ENCODE results near the gene ABCA13.

ABCA13 gene

DNA sequence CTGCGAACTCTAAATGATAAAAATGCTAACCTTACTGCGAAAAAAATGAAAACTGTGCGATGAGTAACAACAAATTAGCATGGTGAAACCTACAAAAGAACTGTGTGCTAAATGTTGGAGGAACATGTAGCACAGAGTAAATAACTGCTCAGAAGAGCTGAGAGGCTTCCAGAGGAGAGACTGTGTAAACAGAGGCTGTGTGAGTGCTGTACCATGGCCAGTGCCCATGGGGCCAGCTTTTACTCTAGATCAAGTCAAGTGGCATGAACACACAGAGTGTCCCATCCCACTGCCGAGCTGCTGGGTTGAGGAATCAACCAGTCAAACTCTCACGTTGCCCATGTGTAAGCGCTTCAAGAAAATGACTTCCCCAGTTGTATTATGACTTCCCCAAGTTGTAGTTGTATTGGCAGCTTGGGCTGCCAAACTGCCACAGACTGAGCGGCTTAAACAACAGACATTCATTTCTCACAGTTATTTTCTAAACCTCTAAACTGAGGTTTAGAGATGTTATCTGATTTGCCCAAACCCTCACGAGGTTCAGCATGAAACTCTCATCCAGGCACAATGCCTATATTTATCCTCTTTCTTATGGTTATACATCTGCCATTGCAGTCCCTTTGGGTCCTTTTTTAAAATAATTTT is 270.7 kb downstream of the ABCA13 start:
- DNase-seq, result no peak

DNA sequence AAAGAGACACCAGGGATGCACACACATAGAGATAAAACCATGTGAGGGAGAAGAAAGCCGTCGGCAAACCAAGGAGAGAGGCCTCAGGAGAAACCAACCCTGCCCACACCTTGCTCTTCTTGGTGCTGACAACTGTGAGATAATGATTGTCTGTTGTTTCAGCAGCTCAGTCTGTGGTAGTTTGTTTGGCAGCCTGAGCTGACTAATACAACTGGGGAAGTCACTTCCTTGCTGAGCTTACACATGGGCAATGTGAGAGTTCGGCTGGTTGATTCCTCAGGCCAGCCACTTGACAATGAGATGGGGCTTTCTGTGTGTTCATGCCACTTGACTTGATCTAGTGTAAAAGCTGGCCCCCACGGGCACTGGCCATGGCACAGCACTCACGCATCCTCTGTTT is 271.8 kb downstream of the ABCA13 start:
- DNase-seq, result no peak

DNA sequence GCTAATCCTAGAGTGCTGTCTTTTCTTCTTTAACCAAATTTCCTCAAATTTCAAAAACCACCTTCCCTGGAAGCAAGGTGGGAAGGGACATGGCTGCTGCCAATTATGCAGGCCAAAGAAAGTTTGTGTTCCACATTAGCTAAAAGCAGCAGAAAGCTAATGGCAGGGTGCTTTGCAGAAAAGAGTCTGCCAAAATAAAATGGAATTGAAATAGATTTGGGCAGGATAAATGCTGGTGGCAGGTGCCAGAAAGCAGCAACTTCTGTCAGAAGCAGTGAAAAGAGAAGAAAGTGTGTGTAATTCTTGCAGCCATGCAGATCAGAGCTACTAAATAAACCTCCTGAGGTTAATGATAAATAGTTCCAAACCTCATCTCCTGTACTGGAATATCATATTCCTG is 275.5 kb downstream of the ABCA13 start:
- no peak for DNase-seq

DNA sequence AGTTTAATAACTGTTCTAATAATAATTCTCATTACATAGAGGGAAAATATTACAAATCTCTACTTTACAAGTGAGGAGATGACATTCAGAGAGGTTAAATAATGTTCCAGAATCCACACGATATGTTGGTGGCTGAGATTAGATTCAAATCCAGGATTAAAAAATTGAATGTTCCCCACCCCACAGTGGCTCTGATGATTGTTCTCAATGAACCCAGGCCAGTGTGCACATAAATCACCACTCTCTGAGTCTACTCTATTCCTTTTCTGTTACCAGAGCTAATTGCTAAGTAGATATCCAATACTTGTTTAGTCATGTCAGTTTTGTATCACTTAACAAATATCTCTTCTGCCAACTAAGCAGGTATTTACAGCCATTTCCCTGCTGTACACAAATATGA is 281.0 kb downstream of the ABCA13 start:
- DNase-seq, result no peak

DNA sequence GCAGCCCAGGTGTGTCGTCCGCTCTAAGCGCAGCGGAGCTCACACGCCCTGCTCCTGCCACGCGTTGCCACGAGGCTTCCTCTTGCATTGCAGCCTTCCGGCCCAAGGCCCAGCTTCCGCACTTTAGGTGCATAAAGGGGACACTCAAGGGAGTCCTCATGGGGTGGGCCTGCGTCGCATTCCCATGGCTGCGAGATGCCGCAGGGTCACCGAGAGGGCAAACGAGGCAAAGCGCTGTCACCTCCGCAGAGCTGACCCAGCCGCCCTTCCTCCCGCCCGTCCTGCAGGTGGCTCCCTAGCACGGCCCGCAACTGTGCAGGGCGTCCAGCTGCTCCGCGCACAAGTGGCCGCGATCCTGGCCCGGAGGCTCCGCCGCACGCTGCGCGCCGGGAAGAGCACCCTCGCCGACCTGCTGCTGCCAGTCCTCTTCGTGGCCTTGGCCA is 283.5 kb downstream of the ABCA13 start:
- DNase-seq, result no peak

DNA sequence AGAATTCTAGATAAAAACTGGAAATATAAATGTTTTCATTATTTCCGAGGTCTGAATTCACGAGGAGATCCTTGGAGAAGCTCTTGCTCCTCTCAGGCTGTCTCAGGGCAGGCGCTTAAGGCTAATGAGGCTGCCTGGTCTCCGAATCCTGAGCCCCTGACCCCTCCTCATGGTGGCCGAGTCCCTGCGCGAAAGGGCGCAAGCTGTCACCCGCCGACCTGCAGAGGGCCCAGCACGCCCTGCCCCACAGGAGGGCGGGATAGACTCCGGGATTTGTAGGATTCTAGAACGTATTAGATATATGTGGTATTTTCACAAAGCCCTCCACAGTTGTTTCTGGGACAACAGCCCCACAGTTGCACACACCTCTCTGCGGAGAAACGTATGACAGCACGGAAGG is 284.1 kb downstream of the ABCA13 start:
- DNase-seq, result no peak

DNA sequence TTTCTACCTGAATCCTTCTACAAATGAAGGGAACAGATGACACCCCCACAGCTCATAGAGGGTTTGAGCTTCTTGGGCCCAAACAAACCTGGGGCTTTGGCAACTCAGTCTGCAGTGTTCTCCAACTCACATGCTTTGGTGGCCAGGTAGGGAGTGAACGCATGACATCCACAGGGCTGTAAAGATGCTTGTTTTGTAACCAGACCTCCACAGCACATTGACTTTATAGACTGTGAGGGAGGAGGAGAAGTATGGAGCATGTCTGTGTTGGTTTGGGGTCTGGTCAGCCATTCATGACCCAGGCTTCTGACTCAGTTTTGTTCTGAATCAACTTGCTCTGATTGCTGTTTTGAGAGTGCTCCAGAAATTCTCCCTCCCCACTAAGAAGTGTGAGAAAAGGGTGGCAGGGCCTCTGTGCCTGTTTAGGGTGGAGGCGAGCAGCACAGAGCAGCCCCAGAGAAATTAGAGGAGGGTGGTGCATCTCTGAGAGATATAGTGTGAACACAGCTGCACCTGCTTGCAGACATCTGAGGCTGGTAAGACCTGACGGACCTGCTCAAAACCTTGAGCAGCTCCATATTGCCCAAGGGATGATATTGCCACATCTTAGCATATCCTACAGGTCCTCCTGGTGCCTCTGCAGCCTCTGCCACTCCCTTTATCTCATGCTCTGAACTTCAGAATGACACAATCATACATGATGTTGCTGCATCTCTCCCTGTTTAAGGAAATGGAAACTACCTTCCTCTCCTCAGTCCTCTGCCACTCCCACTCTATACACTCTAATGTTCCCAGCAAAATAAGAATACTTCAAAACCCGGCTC is 287.7 kb downstream of the ABCA13 start:
- DNase-seq, result no peak

DNA sequence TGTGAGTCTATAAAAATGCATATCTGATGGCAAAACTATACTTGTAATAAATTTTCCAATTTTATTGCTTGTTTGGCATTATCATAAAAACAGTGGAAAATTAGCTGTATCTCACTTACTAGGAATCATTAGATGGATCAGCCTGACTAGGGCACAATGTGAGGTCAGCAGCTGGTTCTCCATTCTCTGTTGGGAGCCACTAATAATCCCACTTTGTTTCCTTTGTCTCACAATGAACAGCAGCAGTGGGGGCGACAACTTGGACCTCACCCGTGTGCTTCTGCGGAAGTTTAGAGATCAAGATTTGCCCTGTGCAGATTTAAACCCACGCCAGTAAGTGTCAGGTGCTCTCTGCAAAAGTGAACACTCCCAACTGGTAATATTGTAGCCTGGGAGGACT is 295.5 kb downstream of the ABCA13 start:
- DNase-seq, result no peak

DNA sequence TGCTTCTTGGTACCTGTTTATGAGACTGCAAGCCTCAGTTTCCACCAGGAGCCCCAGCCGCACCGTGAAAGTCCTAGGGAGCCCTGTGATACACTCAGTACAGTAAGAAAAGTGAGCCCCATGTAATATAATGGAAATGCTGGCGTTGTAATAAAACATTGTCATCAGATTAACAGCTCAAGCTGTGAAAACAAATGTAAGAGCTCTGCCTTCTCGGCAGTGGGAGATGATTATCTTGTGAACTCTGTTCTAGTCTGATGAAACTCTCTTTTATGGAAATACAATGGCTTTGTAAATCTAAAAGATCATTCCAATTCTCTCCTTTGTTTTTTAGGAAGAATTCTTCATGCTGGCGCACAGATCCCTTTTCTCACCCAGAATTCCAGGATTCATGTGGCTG is 299.9 kb downstream of the ABCA13 start:
- no peak for DNase-seq

DNA sequence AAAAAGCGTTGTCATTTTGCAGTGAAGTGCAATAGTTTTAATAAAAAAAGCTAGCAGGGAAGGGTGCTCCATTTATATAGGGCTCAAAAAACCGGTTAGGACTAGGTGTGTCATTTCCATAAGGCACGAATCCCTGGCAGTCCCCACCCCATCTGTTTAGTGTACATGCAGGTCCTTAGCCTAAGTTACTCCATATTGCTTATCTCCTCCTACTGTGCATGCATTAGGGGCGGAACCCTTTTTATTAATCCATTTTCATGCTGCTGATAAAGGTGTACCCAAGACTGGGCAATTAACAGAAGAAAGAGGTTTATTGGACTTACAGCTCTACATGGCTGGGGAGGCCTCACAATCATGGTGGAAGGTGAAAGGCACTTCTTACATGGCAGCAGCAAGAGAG is 301.4 kb downstream of the ABCA13 start:
- DNase-seq, result no peak

DNA sequence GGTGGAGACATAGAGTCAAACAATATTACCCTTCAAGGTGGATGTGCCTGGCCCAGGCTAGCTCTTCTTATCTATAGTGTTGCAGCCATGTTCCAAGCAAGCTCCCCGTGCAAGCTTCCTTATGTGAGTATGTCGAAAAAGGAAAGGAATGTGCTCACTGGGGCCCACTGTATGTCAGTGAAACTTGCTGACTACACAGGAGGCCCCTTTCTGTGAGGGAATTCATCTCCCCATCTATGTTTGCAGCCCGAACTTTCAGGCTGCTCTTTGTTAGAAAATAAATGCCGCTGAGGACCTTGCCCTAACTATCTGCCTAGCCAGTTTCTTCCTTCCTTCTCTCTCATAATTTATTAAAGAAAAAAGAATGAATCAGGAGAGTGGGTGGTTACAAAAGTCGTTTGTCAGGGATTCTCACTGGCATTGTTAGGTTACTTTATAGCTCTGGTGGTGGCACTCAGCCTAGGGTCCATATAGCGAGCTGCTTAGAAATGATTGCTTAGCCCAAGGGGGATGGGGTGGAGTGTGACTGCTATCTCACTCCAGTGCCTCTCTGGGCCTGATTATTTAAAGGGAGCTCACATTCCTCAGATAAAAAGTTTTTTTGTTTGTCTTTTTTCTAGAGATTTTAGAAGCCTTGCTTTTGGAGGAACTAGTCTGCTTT is 302.1 kb downstream of the ABCA13 start:
- no peak for DNase-seq

DNA sequence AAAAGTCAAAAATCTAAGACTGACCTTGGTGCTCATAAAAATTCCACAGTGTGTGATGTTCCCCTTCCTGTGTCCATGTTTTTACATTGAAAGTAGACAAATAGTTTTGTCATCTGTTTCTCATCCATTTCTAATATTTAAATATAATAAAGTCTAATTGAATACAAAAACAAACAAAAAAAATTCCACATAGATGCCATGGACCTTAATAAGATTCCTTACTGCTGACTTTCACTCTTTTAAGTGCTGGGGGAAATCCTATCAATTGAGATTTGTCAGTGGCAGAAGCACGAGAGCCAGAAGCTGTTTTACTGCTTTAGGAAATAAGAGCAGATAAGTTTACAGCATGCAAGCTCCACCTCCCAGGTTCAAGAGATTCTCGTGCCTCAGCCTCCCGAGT is 310.0 kb downstream of the ABCA13 start:
- DNase-seq, result no peak

DNA sequence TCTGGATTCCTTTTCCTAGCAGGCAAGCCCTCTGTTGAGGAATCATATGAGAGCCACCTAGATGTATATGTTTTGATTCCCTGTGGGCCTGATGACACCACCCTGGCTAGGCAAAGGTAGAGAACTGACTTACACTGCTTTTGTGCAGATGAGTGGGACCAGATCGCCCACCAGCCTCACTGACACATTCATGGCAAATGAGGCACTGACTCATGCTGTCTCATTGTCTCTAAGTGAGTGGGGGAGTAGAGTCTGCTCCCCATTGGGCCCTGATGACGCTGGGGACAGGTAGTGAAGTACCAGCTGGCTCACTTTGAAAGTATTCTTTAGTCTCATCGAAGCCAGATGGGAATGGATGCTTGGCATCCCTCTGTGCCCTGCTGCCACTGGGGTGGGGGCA is 326.3 kb downstream of the ABCA13 start:
- DNase-seq, result no peak

DNA sequence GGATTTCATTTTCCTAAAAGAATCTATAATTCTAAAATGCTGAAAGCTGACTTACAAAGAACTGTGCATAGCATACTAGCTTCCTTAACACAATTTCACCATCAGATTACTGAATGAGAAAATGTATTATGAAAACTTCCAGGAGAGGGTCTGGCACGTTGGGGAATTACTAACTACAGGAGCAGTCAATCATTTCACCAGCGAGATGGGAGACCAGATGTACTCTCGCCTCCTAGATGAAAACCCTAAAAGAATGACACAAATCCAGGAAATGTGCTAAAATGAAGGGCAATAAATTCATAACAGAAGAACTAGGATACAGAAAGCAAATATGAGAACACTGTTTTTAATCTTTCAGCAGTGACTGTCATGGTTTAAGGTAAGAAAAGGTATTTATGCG is 330.8 kb downstream of the ABCA13 start:
- DNase-seq, result no peak

DNA sequence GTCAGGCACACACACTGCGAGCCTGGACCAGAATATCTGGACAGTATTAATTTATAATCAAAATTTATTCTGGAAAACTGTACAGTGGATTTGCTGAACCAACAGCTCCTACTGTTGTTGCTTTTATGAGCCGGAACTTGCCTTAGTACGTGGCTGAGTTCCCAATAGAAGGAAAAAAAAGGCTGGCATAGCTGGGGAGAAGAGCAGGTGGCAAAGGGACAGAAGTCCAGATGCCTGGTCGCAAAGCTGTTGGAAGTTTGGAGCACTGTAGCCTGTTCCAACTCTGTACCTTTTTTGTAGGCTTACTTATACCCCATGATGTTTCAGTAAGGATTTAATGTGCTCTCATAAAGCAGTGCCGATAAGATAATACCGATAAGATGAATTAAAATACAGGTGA is 333.8 kb downstream of the ABCA13 start:
- peak in 1 of 14 donors; percentile 19 for DNase-seq

DNA sequence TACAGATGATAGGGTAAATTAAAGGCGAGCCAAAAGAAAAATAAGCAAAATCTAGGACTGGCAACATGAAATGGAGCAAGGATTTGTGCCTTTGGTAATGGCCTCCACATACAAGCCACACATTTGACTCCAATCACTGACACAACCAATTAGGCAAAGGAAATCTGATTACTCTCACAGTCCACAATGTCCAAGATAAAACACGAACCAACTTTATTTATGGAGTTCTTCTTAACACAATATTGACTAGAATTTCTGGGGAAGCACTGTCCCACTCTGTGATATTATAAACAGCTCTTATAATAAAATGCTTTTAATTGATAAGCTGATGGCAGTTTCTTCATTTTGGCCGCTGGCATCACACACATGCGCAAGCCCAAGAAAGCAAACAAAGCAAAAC is 334.2 kb downstream of the ABCA13 start:
- DNase-seq, result no peak

DNA sequence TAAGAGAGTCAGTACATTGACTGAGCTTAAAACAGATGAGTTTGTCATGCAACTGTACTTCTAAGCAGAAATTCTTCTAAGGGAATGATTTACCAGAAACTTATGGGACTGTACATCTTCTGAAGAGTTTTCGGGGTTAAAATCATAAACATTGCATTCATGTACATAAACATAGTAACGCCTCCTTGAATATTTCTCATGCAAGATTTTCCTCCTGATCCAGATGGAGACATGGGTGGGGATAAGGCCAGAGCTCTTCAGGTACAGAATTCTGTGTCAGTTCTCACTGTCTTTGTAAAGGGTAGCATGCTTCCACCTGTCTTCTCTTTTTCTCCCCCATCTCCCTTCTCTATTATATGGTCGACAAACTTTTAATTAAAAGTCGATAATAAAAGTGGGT is 335.3 kb downstream of the ABCA13 start:
- no peak for DNase-seq

DNA sequence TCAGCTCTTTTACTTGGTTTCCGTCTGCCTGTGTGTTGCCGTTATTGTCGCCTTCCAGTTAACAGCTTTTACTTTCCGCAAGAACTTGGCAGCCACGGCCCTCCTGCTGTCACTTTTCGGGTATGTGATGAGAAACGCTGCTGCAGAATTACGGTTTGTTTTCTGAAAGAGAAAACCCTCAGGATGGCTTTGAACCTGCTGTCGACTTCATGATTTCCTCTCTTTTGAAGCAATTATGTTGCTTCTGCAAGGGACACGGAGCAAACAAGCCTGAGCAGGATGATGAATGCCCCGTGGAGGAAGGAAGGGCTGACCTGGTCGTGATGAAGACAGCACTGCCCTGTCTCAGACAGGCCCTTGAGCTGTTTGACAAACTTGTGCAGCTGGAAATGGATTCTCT is 339.8 kb downstream of the ABCA13 start:
- peak in 2 of 14 donors; percentile 7 to 11 for DNase-seq

DNA sequence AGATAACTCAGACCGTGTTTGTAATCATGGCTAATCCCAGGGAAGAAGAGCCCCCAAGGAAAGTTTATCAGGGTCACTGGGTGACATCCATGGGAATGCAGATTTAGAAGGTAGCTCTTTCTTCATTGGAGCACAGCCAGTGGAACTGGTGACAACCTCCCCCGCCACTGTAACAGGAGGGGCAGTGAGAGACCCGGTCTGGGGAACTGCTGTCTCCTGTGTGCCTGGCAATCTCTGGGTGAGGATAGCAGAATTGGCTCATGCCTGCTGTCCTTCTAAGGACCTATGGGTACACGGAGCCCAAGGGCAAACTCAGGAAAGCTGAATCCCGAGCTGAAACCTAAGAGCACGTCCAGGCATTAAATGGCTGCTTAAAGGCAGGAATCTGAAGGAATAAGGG is 341.6 kb downstream of the ABCA13 start:
- no peak for DNase-seq

DNA sequence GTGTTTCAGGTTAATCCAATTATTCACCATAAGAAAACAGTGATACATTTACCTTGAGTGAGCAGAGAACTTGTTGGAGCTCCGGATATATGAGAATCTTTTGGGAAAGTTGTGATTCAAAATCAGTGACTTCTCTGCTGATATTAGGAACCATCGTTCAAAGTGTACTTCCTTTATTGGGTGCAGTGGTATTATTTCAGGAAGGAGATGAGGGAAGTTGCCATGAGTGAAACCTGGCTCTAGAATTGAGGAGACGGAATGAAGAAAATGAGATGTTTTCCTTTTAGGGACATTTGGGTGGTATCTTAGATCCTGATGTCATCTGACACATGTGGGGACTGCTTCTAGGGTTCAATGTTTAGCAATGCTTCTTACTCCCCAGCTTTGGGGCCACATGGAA is 343.9 kb downstream of the ABCA13 start:
- DNase-seq, result no peak

DNA sequence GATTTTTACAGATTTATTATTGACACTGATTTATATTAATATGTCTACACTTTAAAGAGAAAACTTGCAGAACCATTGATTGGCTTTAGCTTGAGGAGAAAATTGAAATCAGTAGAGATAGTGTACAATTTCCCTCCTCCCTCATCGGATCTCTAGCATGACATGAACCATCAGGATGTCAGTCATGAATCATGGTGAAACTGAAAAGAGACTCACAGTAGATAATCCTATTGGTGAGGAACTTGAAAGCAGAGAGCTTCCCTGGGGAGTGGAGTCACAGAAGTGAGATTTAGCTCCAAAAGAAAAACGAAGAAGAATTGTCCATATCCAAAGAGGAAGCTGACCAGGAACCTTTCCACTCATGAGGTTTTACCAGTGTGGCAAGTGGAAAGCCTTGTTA is 346.8 kb downstream of the ABCA13 start:
- no peak for DNase-seq

DNA sequence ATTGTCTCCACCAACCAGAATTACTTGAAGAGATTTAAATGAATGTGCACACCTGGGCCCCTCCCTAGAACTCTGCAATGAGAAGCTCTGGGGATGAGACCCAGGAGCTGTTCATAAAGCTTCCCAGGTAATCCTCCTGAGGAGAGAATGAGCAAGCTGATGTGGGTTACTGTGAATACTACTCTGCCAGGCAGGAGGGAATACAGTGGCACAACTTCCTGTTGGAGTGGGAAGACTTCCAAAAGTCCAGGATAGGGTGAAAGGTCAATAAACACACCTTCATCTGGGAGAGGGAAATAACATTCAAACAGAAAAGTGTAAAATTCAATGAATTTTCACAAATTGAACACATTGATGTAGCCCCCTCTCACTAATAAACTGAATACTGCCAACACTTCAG is 351.4 kb downstream of the ABCA13 start:
- no peak for DNase-seq
